Left ventricle myocardium superior (tissue), 1 donor: ENCODE results near the gene ANP32D. TPM values are rescaled to one million over a fixed set of nuclear protein-coding genes. Genes with fewer than 3 reads are reported as not detected.
"Not testable (repeated sequence)": the region's sequence is repeated elsewhere in the genome, so short reads cannot be mapped to it uniquely, and the experiment has no call there.

Source experiments
- ATAC-seq: fragments of 200-7000 bp; cut with Tn5 transposase; one replicate; pipeline ENCODE4 v1.9.1; 2020; ENCODE audit warnings: mild to moderate bottlenecking, moderate library complexity
- DNase-seq: peaks from one replicate; pipeline ENCODE4 v3.0.0-alpha.2; 2020
- intact Hi-C: fragments of 100-400 bp; cut with micrococcal nuclease; formaldehyde crosslinking; loops from one replicate; pipeline ENCODE4 v1.11.0; 2022
- long read RNA-seq: library from polyadenylated mRNA; unstranded; transcript quantifications from one replicate; pipeline ENCODE4 v2.0.0, GENCODE V29; 2021
- total RNA-seq: library from RNA; stranded (reverse); fragmentation: NEBNext Ultra II Directional; extraction: Animal tissue kit (Norgen Biotek cat#: 25700); gene quantifications from one replicate; pipeline ENCODE4 v1.2.1, GENCODE V29; 2021
- donor health status: DM: no; HTN: yes; CAD: no; lungs with severe emphysema.

The ANP32D gene
- total RNA-seq: not detected
- long read RNA-seq: 0 reads

DNA sequence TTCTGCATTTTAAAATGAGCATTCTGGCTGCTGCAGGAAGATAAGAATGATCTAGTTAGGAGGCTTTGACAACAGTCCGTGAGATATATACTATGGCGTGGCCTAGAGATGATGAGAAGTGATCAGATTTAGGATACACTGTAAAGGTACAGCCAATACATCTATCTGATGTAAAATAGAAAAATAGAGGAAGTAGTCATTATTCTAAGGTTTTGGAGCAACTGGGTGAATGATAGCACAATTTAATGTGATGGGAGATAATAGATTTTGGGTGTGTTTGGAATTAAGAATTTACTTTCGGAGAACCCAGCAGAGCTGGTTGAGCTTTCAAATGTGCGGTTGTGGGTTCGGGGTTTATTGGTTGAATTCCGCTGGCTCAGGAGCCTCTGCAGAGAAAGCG, at the start of gene ANP32D:
Gene ANP32D, plus strand, starts transcription at position 301 of the 400 bp plus-strand sequence. CDS start 106 bp downstream, outside the sequence.
- DNase-seq (no peak), ATAC-seq (no peak)
- intact Hi-C loops: no loop called here

DNA sequence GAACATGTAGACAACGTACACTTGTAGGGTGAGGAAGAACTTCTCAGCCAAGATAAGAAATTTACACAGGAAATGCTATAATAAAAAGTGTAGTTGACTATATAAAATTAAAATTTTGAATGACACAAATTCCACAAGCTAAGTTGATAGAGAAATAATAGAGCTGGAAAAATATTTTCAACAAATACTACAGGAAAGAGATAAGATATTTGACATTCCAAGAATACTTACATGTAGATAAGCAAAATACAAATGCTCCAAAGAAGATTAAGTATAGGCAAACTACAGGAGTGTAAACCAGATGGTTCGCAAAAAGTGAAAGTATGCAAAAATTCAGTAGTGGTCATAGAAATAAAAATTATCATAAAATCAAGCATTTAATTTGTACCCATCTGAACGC, 49.2 kb upstream of the ANP32D start:
- DNase-seq (no peak), ATAC-seq (no peak)
- intact Hi-C loops: no loop called here

DNA sequence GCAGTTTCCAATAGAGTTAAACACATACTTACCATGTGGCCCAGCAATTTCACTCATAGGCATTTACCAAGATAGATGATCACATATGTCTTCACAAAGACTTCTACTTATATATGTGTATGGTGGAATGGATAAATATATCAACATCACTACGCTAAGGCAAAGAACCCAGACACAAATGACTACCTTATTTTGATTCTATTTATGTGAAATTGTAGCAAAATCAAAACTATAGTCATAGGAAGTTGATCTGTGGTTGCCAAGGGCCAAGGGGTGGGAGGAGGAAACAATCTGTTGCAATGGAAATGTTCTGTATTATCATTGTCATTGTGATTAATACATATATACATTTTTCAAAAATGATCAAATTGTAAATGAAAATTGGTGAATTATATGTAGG, 47.7 kb upstream of the ANP32D start:
- intact Hi-C loops: no loop called here
- DNase-seq: no peak
- ATAC-seq: no peak

DNA sequence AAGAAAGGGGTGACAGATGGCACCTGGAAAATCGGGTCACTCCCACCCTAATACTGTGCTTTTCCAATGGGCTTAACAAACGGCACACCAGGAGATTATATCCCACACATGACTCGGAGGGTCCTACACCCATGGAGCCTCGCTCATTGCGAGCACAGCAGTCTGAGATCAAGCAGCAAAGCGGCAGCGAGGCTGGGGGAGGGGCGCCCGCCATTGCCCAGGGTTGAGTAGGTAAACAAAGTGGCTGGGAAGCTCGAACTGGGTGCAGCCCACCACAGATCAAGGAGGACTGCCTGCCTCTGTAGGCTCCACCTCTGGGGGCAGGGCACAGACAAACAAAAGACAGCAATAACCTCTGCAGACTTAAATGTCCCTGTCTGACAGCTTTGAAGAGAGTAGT, 38.3 kb upstream of the ANP32D start:
- ATAC-seq, intact Hi-C loops, DNase-seq: not testable (repeated sequence)

DNA sequence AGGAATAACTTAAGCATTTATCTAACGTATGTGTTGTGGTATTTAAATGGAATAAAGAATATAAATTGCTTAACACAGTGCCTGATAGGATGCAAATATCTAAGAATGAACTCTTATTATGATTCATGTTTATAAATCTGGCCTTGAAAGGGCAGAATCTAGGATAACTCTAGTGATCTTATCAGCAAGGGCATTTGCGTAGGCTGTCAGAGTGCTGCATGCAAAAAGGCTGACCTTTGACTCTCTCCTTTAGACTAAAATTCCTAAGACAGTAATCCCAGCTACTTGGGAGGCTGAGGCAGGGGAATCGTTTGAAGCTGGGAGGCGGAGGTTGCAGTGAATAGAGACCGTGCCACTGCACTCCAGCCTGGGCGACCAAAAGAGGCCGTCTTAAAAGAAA, 31.3 kb upstream of the ANP32D start:
- DNase-seq (no peak), ATAC-seq (no peak)
- intact Hi-C loops: no loop called here

DNA sequence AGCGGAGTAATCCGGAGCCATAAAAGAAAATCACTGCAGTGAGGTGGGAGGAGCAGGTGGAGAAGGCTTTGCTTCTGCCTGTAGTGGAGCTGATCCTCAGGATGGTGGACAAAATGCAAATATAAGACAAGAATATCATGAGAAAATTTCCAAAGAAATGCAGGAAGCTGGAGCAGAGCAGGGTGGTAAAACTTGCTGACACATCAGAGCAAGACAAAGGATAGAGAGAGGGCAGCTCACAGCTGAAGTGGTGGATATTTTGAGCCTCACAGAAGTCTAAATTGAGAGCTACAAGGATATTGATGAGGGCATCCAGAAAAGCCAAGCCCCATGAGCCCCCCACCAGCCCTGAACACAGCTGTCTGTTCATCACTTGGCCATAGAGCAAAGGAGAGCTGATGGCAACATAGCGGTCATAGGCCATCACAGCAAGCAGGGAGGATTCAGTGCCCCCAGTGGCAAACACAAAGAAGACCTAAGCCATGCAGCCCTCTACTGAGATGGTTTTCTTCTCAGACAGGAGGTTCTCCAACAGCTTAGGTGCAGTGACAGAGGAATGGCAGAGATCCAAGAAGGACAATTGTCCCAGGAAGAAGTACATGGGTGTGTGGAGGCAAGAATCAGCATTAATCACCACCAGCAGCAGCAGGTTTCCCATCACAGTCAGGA, 30.0 kb upstream of the ANP32D start:
- DNase-seq: no peak
- intact Hi-C loops: no loop called here
- ATAC-seq: no peak

DNA sequence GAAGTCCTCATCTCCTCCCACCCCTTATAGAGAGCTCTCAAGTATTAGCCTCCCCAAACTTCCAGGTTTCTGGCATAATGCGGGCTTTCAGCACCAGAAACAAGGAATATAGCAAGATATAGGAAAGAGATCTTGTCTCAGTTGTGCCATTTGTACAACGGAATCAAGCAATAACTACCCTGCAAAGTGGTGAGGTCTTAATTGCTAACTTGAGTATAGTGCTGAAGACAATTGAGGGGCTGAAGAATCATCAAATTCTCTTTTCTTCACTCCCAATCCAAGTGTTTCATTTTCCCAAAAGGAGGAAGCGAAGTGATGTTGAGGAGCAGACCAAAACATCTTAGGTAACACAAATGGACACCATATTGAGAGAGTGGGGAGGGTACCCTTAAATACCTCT, 26.8 kb upstream of the ANP32D start:
- DNase-seq (no peak), ATAC-seq (no peak)
- intact Hi-C loops: no loop called here

DNA sequence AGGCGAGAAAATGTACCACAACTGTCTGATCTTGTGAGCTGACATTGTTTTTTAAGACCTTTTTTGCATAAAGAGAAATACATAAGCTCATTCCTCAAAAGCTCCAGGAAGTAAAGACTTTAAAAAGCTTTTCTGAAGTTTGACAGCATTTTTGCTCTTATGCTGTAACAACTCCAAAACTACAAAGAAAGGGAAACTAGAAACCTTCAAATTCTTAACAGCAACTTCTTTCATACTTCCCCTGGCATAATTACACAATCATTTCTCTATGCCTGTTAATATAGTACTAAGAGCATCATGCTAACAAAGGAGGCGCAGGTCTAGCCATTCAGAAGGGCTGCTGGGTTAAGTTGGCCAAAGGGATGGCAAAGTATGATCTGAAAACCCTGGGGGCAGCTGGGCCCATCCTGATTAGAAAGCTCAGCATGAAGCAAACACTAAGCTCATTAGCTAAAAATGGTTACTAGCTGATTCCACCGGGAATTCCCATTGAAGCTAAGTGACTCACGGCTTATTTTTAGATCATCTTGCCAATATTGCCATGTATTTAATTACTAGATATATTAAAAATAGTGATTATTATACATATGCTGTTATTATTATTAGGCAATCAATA, 26.1 kb upstream of the ANP32D start:
- intact Hi-C loops: no loop called here
- ATAC-seq (peak; percentile 54), DNase-seq (no peak)

DNA sequence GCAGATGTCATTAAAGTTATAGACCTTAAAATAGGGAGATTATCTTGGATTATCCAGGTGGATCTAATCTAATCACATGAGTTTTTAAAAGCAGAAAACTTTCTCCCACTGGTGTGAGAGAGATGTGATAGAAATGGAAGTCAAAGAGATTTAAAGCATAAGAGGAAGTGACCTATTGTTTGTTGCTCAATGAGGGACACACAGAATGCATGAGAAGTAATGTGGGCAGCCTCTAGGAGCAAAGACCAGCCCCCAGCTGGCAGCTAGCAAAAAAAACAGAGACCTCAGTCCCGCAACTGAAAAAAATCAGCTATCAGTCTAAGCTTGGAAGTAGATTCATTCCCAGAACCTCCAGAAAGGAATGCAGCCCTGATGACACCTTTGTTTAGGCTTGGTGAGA, 24.6 kb upstream of the ANP32D start:
- ATAC-seq (no peak), DNase-seq (no peak)
- intact Hi-C loops: no loop called here

DNA sequence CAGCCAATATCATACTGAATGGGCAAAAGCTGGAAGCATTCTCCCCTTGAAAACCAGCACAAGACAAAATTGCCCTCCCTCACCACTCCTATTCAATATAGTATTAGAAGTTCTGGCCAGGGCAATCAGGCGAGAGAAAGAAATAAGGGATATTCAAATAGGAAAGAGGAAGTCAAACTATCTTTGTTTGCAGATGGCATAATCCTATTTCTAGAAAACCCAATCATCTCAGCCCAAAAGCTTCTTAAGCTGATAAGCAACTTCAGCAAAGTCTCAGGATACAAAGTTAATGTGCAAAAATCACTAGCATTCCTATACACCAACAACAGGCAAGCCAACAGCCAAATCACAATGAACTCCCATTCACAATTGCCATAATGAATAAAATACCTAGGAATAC, 21.0 kb upstream of the ANP32D start:
- DNase-seq (no peak), ATAC-seq (no peak)
- intact Hi-C loops: no loop called here

DNA sequence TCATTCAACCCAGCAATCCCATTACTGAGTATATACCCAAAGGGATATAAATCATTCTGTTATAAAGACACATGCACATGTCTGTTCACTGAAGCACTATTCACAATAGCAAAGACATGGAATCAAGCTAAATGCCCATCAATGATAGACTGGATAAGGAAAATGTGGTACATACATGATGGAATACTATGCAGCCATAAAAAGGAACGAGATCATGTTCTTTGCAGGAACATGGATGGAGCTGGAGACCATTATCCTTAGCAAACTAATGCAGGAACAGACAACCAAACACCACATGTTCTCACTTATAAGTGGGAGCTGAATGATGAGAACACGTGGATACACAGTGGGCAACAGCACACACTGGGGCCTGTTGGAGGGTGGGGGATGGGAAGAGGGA, 19.4 kb upstream of the ANP32D start:
- intact Hi-C loops, ATAC-seq, DNase-seq: not testable (repeated sequence)

DNA sequence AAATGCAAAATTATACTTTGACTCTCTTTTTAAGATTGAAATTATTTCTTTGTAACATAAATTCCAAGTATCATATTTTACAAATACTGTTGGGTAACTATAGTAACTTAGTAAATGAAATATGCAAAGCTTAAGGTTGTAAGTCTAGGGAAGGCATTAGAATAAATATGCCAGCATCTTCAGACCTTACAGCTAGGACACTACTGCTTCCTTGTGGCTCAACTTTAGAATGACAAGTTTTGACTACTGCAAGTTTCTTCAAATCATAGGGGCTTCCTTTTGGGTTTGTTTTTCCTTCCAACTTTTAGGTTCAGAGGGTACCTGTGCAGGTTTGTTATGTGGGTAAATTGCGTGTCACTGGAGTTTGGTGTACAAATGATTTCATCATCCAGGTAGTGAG, 17.7 kb upstream of the ANP32D start:
- DNase-seq (no peak), ATAC-seq (no peak)
- intact Hi-C loops: no loop called here

DNA sequence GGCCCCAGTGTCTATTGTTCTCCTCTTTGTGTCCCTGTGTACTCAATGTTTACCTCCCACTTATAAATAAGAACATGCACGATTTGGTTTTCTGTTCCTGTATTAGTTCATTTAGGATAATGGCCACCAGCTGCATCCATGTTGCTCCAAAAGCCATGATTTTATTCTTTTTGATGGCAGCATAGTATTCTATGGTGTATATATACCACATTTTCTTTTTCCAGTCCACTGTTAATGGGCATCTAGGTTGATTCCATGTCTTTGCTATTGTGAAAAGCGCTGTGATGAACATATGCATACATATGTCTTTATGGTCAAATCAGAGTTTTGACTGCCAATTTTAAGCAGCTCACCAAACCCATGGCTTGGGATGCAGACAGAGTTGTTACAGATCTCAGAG, 17.2 kb upstream of the ANP32D start:
- intact Hi-C loops: no loop called here
- DNase-seq (no peak), ATAC-seq (no peak)

DNA sequence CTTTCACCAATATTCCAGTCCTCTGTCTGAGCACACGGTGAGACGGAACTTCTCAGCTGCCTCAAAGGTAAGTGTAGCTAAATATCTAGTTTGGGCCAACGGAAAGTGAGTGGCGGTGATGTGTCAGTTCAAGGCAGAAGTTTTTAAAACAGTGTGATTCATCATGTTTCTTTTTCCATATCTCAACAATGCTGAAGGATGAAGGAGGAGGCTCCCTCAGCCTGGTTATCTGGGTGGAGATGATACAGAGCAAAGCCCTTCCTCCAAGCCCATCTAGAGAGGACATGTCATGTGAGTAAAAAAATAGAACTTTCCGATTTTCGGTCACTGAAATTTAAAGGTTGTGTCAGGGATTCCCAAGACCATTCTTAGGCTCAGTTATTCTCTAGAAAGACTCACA, 13.1 kb upstream of the ANP32D start:
- intact Hi-C loops: no loop called here
- DNase-seq: no peak
- ATAC-seq: no peak

DNA sequence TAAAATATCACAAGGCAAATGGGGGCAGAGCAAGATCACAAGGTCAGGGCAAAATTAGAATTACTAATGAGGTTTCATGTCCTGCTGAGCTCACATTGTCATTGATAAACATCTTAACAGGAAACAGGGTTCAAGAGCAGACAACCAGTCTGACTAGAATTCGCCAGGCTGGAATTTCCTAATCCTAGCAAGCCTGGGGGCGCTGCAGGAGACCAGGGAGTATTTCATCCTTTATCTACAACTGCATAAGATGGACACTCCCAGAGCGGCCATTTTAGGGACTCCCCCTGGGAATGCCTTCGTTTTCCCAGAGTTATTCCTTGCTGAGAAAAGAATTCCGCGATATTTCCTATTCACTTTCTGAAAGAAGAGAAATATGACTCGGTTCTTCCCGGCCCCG, 3.3 kb upstream of the ANP32D start:
- ATAC-seq, intact Hi-C loops, DNase-seq: not testable (repeated sequence)

DNA sequence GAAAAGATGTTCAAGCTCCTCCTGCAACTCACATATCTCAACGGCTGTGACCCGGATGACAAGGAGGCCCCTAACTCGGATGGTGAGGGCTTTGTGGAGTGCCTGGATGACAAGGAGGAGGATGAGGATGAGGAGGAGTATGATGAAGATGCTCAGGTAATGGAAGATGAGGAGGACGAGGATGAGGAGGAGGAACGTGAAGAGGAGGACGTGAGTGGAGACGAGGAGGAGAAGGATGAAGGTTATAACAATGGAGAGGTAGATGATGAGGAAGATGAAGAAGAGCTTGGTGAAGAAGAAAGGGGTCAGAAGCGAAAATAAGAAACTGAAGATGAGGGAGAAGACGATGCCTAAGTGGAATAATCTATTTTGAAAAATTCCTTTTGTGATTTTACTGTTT, 702 bp downstream of the ANP32D start:
- intact Hi-C loops: no loop called here
- no peak for ATAC-seq

DNA sequence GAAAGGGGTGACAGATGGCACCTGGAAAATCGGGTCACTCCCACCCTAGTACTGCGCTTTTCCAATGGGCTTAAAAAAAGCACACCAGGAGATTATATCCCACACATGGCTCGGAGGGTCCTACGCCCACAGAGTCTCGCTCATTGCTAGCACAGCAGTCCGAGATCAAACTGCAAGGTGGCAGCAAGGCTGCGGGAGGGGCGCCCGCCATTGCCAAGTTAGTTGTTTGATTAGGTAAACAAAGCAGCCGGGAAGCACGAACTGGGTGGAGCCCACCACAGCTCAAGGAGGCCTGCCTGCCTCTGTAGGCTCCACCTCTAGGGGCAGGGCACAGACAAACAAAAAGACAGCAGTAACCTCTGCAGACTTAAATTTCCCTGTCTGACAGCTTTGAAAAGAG, 2.1 kb downstream of the ANP32D start:
- ATAC-seq, intact Hi-C loops: not testable (repeated sequence)

More for the DNA sequence above, 702 bp downstream of the ANP32D start:
- DNase-seq: no peak

DNA sequence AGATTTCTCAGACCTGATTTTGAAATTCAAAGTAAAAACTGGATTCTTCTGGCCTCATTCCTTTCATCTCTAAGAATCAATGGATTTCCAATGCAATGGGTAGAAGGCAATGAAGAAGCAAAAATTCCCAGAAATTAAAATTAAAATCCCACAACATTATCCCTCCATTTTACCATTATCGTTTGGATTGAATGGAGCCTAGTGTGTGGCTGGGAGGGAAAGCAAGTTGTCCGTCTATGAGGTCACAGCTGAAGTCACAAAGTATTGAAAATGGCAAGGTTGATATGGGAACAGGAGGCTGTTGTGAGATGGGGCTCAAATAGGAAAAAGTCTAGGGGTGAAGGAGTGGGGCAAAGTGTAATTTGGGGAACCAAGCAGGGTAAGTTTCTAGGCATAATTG, 9.8 kb downstream of the ANP32D start, which contains the start of gene C12orf54:
Gene C12orf54, plus strand, starts transcription at position 301 of the 400 bp plus-strand sequence. CDS start 799 bp downstream, outside the sequence.
- ATAC-seq (no peak), DNase-seq (no peak)
- intact Hi-C loops: no loop called here

More for the DNA sequence above, 2.1 kb downstream of the ANP32D start:
- DNase-seq: not testable (repeated sequence)

DNA sequence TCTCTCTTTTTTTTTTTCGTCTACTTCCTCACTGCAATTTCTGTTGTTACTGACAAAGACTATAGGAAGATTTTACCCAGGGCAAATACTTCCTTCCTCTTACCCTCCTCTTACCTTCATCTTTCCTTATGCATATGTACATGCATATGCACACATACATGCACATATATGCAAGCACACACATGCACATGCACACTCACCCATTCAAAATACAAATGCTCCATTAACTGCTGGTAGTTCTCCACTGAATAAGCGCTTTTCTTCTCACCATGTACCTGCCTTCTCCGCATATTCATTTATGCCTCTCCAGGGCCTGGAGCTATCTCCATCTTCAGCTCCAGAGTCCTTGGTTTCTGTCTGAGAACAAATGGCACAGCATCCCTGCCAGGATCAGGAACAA, 10.6 kb downstream of the ANP32D start:
- no peak for DNase-seq
- ATAC-seq: no peak
- intact Hi-C loops: no loop called here

DNA sequence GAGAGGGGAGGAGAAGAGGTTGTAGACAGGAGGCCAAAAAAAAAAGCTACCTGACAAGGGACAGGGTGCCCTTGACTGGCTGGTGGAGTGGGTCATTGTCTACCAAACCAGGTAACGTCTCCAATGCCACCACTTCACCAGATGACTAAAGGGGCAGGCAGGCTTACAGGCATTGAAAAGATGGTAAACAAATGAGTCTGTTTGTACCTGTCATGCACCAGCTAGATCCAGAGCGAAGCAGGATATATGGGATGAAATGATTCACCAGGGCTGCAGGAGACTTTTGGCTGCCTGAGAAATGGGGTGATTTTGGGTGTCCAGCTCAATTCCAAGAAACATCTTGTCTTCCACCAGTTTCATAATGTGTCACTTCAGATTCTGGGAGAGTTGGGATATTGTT, 13.9 kb downstream of the ANP32D start:
- intact Hi-C loops: no loop called here
- no peak for DNase-seq
- ATAC-seq: no peak

DNA sequence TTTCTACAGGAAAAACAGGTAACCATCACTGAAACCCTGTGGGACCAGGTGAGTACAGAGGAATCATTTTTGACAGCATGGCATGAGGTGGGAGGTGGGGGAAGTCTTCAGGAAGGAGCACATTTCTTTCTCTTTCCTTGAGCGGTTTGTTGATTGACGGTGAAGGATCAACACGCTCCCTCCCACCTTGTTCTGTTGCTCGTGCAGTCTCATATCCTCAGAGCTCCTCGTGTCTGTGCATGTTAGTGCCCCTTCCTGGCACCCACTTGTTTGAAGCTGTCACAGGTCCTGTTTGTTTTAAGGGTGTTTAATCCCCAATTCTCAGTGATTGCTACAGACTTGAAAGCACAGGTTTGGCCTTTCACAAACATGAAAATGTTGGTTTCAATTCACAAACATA, 14.3 kb downstream of the ANP32D start:
- DNase-seq (no peak), ATAC-seq (no peak)
- intact Hi-C loops: no loop called here
